ENCODE measurements around the gene ZNF821. TPM values are rescaled to one million over a fixed set of nuclear protein-coding genes. Genes with fewer than 3 reads are reported as not detected.
"Not testable (repeated sequence)": the region's sequence is repeated elsewhere in the genome, so short reads cannot be mapped to it uniquely, and the experiment has no call there.

ZNF821 gene
- total RNA-seq, 4 donors from 2014 or later = 7.4 to 17.6 (median 12.1) TPM

DNA sequence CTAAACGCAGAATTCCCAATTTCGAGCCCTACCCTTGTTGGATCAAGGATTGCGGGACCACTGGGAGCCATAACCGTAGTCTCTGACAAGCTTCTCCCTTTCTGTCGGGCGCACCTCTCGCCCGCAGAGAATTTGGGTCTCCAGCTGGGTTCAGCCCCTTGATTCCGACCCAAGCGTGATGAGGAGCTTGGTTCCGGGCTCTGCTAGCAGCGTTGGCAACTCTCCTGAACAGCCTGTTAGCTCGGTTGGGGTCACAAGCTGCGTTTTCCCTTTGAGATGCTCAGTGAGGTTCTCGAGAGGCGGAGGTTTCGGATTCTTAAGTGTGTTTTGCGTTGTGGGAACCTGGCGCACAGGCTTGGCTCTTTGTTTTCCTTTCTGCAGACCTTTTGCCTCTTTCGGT lies 37.6 kb downstream of the ZNF821 start:
- Histone ChIP-seq H3K36me3 (peaks cover 27% of the 10 kb centered on the region), H3K4me1 (peaks cover 18% of the 10 kb centered on the region), H3K27ac (peak overlapping the region; percentile 85), H3K4me3 (peak overlapping the region; percentile 97), H3K9me3 (no peaks in the 10 kb centered on the region), H3K27me3 (no peaks in the 10 kb centered on the region)
- WGBS = 0% methylated on average over 19 of the region's 20 CpGs
- no peak for TF ChIP-seq POLR2A (IDR thresholded peaks at IDR 0.05)
- no peak for TF ChIP-seq EP300 (IDR thresholded peaks at IDR 0.05)
- no peak for DNase-seq (ENCODE audit: low spot score in 2 of 2)

DNA sequence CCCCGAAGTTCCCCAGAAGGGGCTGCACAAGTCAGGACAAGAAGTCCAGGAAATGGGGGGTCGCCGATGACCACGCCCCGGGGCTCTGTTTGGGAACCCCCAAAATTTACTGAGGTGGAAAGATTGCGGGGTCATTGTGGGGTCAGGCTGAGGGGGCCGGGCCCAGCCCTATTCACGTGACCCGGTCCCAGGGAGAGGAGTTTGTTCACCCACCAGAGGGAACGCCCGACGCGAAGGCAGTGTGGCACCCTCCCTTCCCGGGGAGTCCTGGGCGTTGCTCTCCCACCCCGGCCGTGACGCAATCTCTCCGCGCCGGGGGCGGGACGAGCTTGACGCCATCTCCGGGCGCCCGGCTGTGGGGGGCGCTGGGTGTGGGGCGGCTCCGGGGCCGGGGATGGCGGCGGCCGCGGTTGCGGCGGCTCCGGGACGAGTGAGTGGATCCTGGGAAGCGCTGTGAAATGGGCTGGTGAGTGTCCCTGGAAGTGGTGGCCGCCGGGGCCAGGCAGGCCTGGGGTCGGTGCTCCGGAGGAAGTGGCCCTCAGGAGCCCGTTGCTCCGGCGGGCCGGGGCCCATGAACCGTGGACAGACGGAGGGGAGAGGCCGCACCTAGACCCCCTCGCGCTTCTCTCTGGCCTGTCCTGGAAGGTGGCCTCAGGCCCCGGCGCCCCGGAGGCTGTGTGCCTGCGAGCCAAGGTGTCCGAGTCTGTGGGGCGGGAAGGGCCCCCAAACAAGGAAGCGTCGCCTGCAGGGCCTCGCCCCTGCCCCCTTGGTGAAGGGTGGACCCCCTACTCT lies 38.1 kb downstream of the ZNF821 start, which contains the start of gene ATXN1L:
TSS of gene ATXN1L (plus strand) at position 338 of the 792 bp plus-strand sequence. CDS start 3,765 bp downstream, outside the sequence.
- WGBS = 0% methylated on average over 5 of the region's 62 CpGs
- peaks cover 16% of the 10 kb centered on the region for H3K4me1 ChIP-seq
- H3K36me3 ChIP-seq = peaks cover 21% of the 10 kb centered on the region
- DNase-seq (ENCODE audit: low spot score in 2 of 2) = peak; percentile 96
- H3K27ac ChIP-seq = peak within 1 kb of the TSS; percentile 85
- TF ChIP-seq POLR2A (IDR thresholded peaks at IDR 0.05) = peak in 1 of 2 donors; percentile 83
- TF ChIP-seq, protein P1, sequence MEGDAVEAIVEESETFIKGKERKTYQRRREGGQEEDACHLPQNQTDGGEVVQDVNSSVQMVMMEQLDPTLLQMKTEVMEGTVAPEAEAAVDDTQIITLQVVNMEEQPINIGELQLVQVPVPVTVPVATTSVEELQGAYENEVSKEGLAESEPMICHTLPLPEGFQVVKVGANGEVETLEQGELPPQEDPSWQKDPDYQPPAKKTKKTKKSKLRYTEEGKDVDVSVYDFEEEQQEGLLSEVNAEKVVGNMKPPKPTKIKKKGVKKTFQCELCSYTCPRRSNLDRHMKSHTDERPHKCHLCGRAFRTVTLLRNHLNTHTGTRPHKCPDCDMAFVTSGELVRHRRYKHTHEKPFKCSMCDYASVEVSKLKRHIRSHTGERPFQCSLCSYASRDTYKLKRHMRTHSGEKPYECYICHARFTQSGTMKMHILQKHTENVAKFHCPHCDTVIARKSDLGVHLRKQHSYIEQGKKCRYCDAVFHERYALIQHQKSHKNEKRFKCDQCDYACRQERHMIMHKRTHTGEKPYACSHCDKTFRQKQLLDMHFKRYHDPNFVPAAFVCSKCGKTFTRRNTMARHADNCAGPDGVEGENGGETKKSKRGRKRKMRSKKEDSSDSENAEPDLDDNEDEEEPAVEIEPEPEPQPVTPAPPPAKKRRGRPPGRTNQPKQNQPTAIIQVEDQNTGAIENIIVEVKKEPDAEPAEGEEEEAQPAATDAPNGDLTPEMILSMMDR (IDR thresholded peaks at IDR 0.05) = no peak
- TF ChIP-seq POLR2AphosphoS5 (IDR thresholded peaks at IDR 0.05) = peak; percentile 71 to 89 (median 77)
- no peak for TF ChIP-seq EP300 (IDR thresholded peaks at IDR 0.05)
- H3K9me3 ChIP-seq = no peaks in the 10 kb centered on the region
- peak within 1 kb of the TSS; percentile 97 for H3K4me3 ChIP-seq
- no peaks in the 10 kb centered on the region for H3K27me3 ChIP-seq

DNA sequence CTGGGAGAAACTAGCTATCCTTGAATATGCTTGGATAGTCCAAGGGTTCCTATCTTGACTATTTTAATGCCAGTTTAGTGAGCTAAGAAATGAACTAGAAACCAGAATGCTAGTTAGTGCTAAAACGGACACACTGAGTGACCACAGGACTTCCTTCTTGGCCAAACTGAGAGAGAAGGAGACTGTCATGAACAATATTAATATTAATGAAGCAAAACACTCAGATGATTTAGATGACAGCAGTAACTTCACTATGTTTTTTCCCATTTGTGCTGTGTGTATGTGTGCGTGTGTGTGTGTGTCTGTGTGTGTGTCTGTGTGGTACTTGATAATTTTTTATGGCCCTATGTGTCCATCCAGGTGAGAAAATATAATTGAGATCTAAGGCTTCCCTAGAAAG lies 40.4 kb downstream of the ZNF821 start:
- Histone ChIP-seq H3K27ac (no peak overlapping the region), H3K4me1 (peaks cover 16% of the 10 kb centered on the region), H3K36me3 (no peaks in the 10 kb centered on the region), H3K27me3 (no peaks in the 10 kb centered on the region), H3K9me3 (no peaks in the 10 kb centered on the region), H3K4me3 (no peak overlapping the region)
- TF ChIP-seq POLR2AphosphoS5 (IDR thresholded peaks at IDR 0.05) = no peak
- TF ChIP-seq, protein P1 (IDR thresholded peaks at IDR 0.05) = no peak
- DNase-seq (ENCODE audit: low spot score in 2 of 2) = no peak
- 60% methylated on average over 2 of the region's 2 CpGs for WGBS

DNA sequence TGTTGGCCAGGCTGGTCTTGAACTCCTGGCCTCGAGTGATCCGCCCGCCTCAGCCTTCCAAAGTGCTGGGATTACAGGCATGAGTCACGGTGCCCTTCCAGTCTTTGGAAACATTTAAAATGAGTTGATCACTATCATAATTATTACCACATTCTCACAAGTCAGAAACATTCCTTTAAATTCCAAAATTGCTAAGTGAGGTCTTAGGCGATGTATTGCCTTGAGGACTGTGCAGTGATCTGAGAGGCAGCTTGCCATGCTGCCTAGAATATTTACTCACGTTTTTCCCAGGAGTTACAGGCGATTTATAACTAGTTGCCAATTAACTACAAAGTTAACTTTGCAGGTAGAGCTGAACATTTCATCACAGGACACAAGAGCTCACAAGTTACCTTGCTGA lies 43.9 kb downstream of the ZNF821 start:
- DNase-seq (ENCODE audit: low spot score in 2 of 2) = no peak
- H3K27ac ChIP-seq = no peak overlapping the region
- WGBS = 41% methylated on average over 7 of the region's 7 CpGs
- H3K9me3 ChIP-seq = no peaks in the 10 kb centered on the region
- no peaks in the 10 kb centered on the region for H3K36me3 ChIP-seq
- no peak overlapping the region for H3K4me3 ChIP-seq
- H3K27me3 ChIP-seq = no peaks in the 10 kb centered on the region
- no peaks in the 10 kb centered on the region for H3K4me1 ChIP-seq
- no peak for TF ChIP-seq EP300 (IDR thresholded peaks at IDR 0.05)

DNA sequence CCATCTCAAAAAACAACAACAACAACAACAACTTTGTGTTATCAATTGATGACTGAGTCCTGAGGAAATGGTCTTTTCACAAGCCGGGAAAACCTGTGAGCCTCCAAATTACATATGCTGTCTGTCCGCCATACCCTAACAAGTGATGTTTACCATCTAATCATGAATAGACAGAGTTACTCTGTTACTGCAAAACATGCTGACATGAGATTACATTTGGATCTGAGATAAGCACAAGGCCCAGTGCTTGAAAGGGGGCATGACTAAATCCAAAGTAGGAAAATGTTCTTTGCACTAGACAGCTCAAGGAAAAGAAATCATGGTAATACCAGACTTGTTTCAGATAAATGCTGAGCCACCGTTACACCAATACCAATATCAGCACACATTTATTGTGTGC lies 46.8 kb downstream of the ZNF821 start:
- WGBS = 96% methylated on average over 3 of the region's 3 CpGs
- Histone ChIP-seq H3K9me3 (no peaks in the 10 kb centered on the region), H3K27me3 (no peaks in the 10 kb centered on the region), H3K27ac (no peak overlapping the region), H3K36me3 (no peaks in the 10 kb centered on the region), H3K4me3 (no peak overlapping the region), H3K4me1 (no peaks in the 10 kb centered on the region)
- DNase-seq (ENCODE audit: low spot score in 2 of 2) = no peak
- no peak for TF ChIP-seq POLR2A (IDR thresholded peaks at IDR 0.05)
- TF ChIP-seq, protein P1 (IDR thresholded peaks at IDR 0.05) = no peak
- TF ChIP-seq EP300 (IDR thresholded peaks at IDR 0.05) = no peak
- no peak for TF ChIP-seq POLR2AphosphoS5 (IDR thresholded peaks at IDR 0.05)

DNA sequence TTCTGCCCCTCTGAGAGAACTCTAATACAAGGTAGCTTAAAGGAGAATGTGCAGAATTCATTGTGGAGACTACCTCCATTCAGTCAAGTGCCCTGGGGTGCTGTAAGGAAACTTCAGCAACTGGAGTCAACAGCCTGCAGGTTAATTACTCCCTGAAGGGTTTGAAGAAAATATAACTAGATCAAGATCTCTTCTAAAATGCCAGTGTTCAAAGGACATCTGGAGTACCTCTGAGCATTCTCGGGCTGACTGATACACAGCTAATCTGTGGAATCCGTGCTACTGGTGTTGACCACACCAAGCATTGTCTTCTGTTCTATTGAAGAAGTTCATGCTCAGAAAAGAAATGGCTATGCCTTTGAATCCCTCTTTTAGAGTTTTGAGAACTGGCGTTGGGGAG lies 49.7 kb downstream of the ZNF821 start:
- no peak for TF ChIP-seq POLR2AphosphoS5 (IDR thresholded peaks at IDR 0.05)
- TF ChIP-seq EP300 (IDR thresholded peaks at IDR 0.05) = no peak
- no peak for TF ChIP-seq POLR2A (IDR thresholded peaks at IDR 0.05)
- TF ChIP-seq, protein P1 (IDR thresholded peaks at IDR 0.05) = no peak
- 73% methylated on average over 3 of the region's 3 CpGs for WGBS
- Histone ChIP-seq H3K9me3 (no peaks in the 10 kb centered on the region), H3K27me3 (no peaks in the 10 kb centered on the region), H3K27ac (no peak overlapping the region), H3K36me3 (no peaks in the 10 kb centered on the region), H3K4me3 (no peak overlapping the region), H3K4me1 (no peaks in the 10 kb centered on the region)
- DNase-seq (ENCODE audit: low spot score in 2 of 2) = no peak

DNA sequence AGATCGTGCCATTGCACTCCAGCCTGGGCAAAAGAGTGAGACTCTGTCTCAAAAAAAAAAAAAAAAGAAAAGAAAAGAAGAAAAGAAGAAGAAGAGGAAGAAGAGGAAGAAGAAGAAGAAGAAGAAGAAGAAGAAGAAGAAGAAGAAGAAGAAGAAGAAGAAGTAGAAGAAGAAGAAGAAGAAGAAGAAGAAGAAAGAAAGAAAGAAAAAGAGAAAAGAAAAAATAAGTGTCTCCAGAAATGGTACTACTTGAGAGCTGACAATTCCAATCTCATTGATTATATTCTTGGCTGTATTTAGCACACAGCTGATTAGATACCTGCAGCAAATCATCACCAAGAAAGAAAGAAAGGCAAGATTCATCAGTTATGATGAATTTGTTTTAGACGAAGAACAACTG lies 51.9 kb downstream of the ZNF821 start:
- H3K9me3 ChIP-seq; H3K27ac ChIP-seq; H3K4me1 ChIP-seq; H3K36me3 ChIP-seq; H3K4me3 ChIP-seq; H3K27me3 ChIP-seq; DNase-seq (ENCODE audit: low spot score in 2 of 2): not testable (repeated sequence)
- 89% methylated on average over 2 of the region's 2 CpGs for WGBS

DNA sequence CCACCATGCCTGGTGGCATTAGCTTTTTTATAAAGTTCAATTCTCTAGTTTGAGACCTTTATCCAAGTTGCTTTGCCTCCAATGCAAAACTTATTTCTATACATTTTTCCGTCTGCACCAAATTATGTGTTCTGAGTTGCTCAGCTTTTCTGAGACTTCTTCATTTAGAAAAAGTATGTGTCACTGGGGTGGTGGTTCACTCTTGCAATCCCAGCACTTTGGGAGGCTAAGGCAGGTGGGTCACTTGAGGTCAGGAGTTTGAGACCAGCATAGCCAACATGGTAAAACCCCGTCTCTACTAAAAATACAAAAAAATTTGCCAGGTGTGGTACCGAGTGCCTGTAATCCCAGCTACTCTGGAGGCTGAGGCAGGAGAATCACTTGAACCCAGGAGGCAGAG lies 52.3 kb downstream of the ZNF821 start:
- 94% methylated on average over 3 of the region's 3 CpGs for WGBS
- H3K4me1 ChIP-seq = not testable (repeated sequence)

More for the DNA sequence above, 52.3 kb downstream of the ZNF821 start:
- not testable (repeated sequence) for H3K27ac ChIP-seq; H3K36me3 ChIP-seq; H3K27me3 ChIP-seq; H3K4me3 ChIP-seq; DNase-seq (ENCODE audit: low spot score in 2 of 2); H3K9me3 ChIP-seq

Data from suprapubic skin (tissue), 4 donors.